IMR-90 (cell line): ENCODE data around the gene LINGO1. TPM values are rescaled to one million over a fixed set of nuclear protein-coding genes. Genes with fewer than 3 reads are reported as not detected.

Experiments used
- ATAC-seq: fragments of 200-7000 bp; cut with Tn5 transposase; 2 replicates; pipeline ENCODE4 v1.9.1; 2020; ENCODE audit warnings: low read depth, mild to moderate bottlenecking, moderate library complexity
- BruUV-seq: library from RNA; stranded (reverse); fragments of 400-500 nt; replicated peaks from 2 replicates; lab custom pipeline; 2021; lab: Mats Ljungman, UMichigan
- CTCF ChIA-PET: fragments of 300-600 bp; formaldehyde crosslinking; extraction: SDS; loops from one replicate; lab custom pipeline; 2021; ENCODE audit warnings: antibody characterized with exemption; lab: Yijun Ruan, JAX
- POLR2A ChIA-PET: fragments of 300-600 bp; sonication (Branson Sonifier 250); formaldehyde crosslinking; loops from one replicate; lab custom pipeline; 2022; ENCODE audit warnings: antibody characterized with exemption; ENCODE audit not compliant: unreplicated experiment; lab: Charles Lee
- DNase-seq: peaks from one replicate; pipeline ENCODE4 v3.0.0; 2013
- H2AFZ ChIP-seq: replicated peaks from 2 replicates; pipeline ENCODE3; 2013; ENCODE audit warnings: low read length, mild to moderate bottlenecking; ENCODE audit not compliant: poor library complexity
- H2AK5ac ChIP-seq: 2 replicates; pipeline ENCODE4 v1.6.1; 2013; ENCODE audit warnings: low read depth, low read length, inconsistent platforms
- H2AK9ac ChIP-seq: replicated peaks from 2 replicates; pipeline ENCODE3; 2013; ENCODE audit warnings: mild to moderate bottlenecking, low read depth, low read length, moderate library complexity; ENCODE audit not compliant: poor library complexity
- H2BK120ac ChIP-seq: 2 replicates; pipeline ENCODE4 v1.6.1; 2013; ENCODE audit warnings: low read depth, low read length, inconsistent platforms
- H2BK15ac ChIP-seq: 3 replicates; pipeline ENCODE4 v1.6.1; 2013; ENCODE audit warnings: low read depth, low read length, inconsistent platforms
- H2BK20ac ChIP-seq: 2 replicates; pipeline ENCODE4 v1.6.1; 2013; ENCODE audit warnings: low read depth, mild to moderate bottlenecking, inconsistent platforms, low read length, moderate library complexity
- H2BK5ac ChIP-seq: 2 replicates; pipeline ENCODE4 v1.6.1; 2013; ENCODE audit warnings: mild to moderate bottlenecking, low read depth, low read length, inconsistent platforms; ENCODE audit not compliant: poor library complexity, severe bottlenecking
- H3K14ac ChIP-seq: replicated peaks from 2 replicates; pipeline ENCODE4 v1.6.1; 2013; ENCODE audit warnings: low read depth, low read length, inconsistent platforms
- H3K18ac ChIP-seq: 2 replicates; pipeline ENCODE4 v1.6.1; 2013; ENCODE audit warnings: low read depth, low read length, control low read depth
- H3K23ac ChIP-seq: 2 replicates; pipeline ENCODE4 v1.6.1; 2013; ENCODE audit warnings: low read depth, low read length, inconsistent platforms
- H3K27ac ChIP-seq: 2 replicates; pipeline ENCODE4 v1.5.1; 2013; ENCODE audit warnings: mild to moderate bottlenecking, control low read depth, low read length; ENCODE audit not compliant: insufficient read depth
- H3K27me3 ChIP-seq: 2 replicates; pipeline ENCODE4 v1.6.1; 2013; ENCODE audit warnings: low read length; ENCODE audit not compliant: control insufficient read depth, insufficient read depth
- H3K36me3 ChIP-seq: 2 replicates; pipeline ENCODE4 v1.6.1; 2013; ENCODE audit warnings: low read length, mixed read lengths; ENCODE audit not compliant: control insufficient read depth, insufficient read depth
- H3K4ac ChIP-seq: 2 replicates; pipeline ENCODE4 v1.6.1; 2013; ENCODE audit warnings: low read depth, low read length, inconsistent platforms
- H3K4me1 ChIP-seq: 2 replicates; pipeline ENCODE4 v1.6.1; 2013; ENCODE audit warnings: low read length, mixed read lengths; ENCODE audit not compliant: control insufficient read depth, insufficient read depth
- H3K4me2 ChIP-seq: 2 replicates; pipeline ENCODE4 v1.6.1; 2013; ENCODE audit warnings: low read depth, mild to moderate bottlenecking, control low read depth, low read length, moderate library complexity
- H3K4me3 ChIP-seq: 2 replicates; pipeline ENCODE4 v1.5.1; 2013; ENCODE audit warnings: low read depth, mild to moderate bottlenecking, control low read depth, low read length, moderate library complexity; ENCODE audit not compliant: insufficient read depth
- H3K56ac ChIP-seq: 2 replicates; pipeline ENCODE4 v1.6.1; 2013; ENCODE audit warnings: low read length, inconsistent platforms; ENCODE audit not compliant: insufficient read depth; ENCODE audit errors: extremely low read depth
- H3K79me1 ChIP-seq, 2 experiments: 2 replicates each; pipeline ENCODE4 v1.6.1; 2013; ENCODE audit warnings: low read length in 2 of 2, inconsistent platforms in 1 of 2, low read depth in 1 of 2
- H3K9ac ChIP-seq: 2 replicates; pipeline ENCODE4 v1.6.1; 2013; ENCODE audit warnings: low read depth, low read length, control low read depth
- H3K9me1 ChIP-seq: 2 replicates; pipeline ENCODE4 v1.6.1; 2013; ENCODE audit warnings: low read length, inconsistent platforms; ENCODE audit not compliant: insufficient read depth
- H3K9me3 ChIP-seq: 2 replicates; pipeline ENCODE4 v1.6.1; 2013; ENCODE audit warnings: low read length; ENCODE audit not compliant: control insufficient read depth, insufficient read depth
- H4K20me1 ChIP-seq: 2 replicates; pipeline ENCODE4 v1.6.1; 2013; ENCODE audit warnings: low read length, inconsistent platforms; ENCODE audit not compliant: insufficient read depth
- H4K5ac ChIP-seq: 2 replicates; pipeline ENCODE4 v1.6.1; 2013; ENCODE audit warnings: mild to moderate bottlenecking, low read depth, low read length, control low read depth
- H4K8ac ChIP-seq, 2 experiments: 2 replicates each; pipeline ENCODE4 v1.6.1; 2013; ENCODE audit warnings: low read depth in 2 of 2, low read length in 2 of 2, control low read depth in 1 of 2, inconsistent platforms in 1 of 2
- H4K91ac ChIP-seq: 2 replicates; pipeline ENCODE4 v1.6.1; 2013; ENCODE audit warnings: low read depth, low read length, inconsistent platforms; ENCODE audit not compliant: insufficient read depth
- BHLHE40 ChIP-seq: fragments of 150-350 bp; IDR thresholded peaks from 2 replicates; pipeline ENCODE4 v1.6.1; 2016; ENCODE audit warnings: mild to moderate bottlenecking, low read depth, low read length
- CEBPB ChIP-seq: IDR thresholded peaks from 2 replicates; pipeline ENCODE4 v1.6.1; 2012; ENCODE audit warnings: low read depth, low read length, improper control_type of control experiment
- CHD1 ChIP-seq: IDR thresholded peaks from 2 replicates; pipeline ENCODE4 v1.6.1; 2012; ENCODE audit warnings: low read depth, low read length, improper control_type of control experiment
- CTCF ChIP-seq: conservative IDR thresholded peaks from 2 replicates; pipeline ENCODE4 v1.5.1; 2012; ENCODE audit warnings: mild to moderate bottlenecking, low read depth, low read length, improper control_type of control experiment
- ELK1 ChIP-seq: fragments of 150-350 bp; IDR thresholded peaks from 2 replicates; pipeline ENCODE4 v1.6.1; 2016; ENCODE audit warnings: low read depth, mild to moderate bottlenecking, low read length, moderate library complexity, borderline replicate concordance
- FOS ChIP-seq: fragments of 150-350 bp; IDR thresholded peaks from 2 replicates; pipeline ENCODE4 v1.6.1; 2016; ENCODE audit warnings: low read depth, low read length
- MAFK ChIP-seq: IDR thresholded peaks from 2 replicates; pipeline ENCODE4 v1.6.1; 2012; ENCODE audit warnings: low read depth, low read length, improper control_type of control experiment
- MAZ ChIP-seq: IDR thresholded peaks from 2 replicates; pipeline ENCODE4 v1.6.1; 2012; ENCODE audit warnings: low read depth, mild to moderate bottlenecking, low read length, improper control_type of control experiment, moderate library complexity, borderline replicate concordance
- MXI1 ChIP-seq: IDR thresholded peaks from 2 replicates; pipeline ENCODE4 v1.6.1; 2012; ENCODE audit warnings: low read depth, mild to moderate bottlenecking, low read length, moderate library complexity, borderline replicate concordance
- NFE2L2 ChIP-seq: fragments of 150-350 bp; IDR thresholded peaks from 2 replicates; pipeline ENCODE4 v1.6.1; 2016; ENCODE audit warnings: low read depth, mild to moderate bottlenecking, low read length
- POLR2A ChIP-seq: IDR thresholded peaks from 2 replicates; pipeline ENCODE4 v1.6.1; 2012; ENCODE audit warnings: mild to moderate bottlenecking, low read depth, low read length
- RAD21 ChIP-seq: IDR thresholded peaks from 2 replicates; pipeline ENCODE4 v1.6.1; 2012; ENCODE audit warnings: low read length, improper control_type of control experiment
- RCOR1 ChIP-seq: IDR thresholded peaks from 2 replicates; pipeline ENCODE4 v1.6.1; 2012; ENCODE audit warnings: mild to moderate bottlenecking, low read length, improper control_type of control experiment; ENCODE audit not compliant: insufficient replicate concordance
- RFX5 ChIP-seq: IDR thresholded peaks from 2 replicates; pipeline ENCODE4 v1.8.0; 2012; ENCODE audit warnings: low read depth, mild to moderate bottlenecking, low read length, moderate library complexity
- SMC3 ChIP-seq: fragments of 150-350 bp; IDR thresholded peaks from 2 replicates; pipeline ENCODE4 v1.6.1; 2016; ENCODE audit warnings: low read depth, mild to moderate bottlenecking, antibody characterized with exemption, low read length, moderate library complexity
- USF2 ChIP-seq: fragments of 150-350 bp; IDR thresholded peaks from 2 replicates; pipeline ENCODE4 v1.6.1; 2017; ENCODE audit warnings: mild to moderate bottlenecking, antibody characterized with exemption, low read length, low read depth
- WGBS, 2 experiments: methylation state at CpG; one replicate each; pipeline versions ENCODE4 v1.1.5 to v1.1.7; 2013; ENCODE audit warnings: missing lambda C conversion rate in 2 of 2; ENCODE audit not compliant: insufficient read length in 1 of 2; ENCODE audit errors: extremely low coverage in 2 of 2; 5-methylcytosine and 5-hydroxymethylcytosine counted together
- dilution Hi-C: fragments of 300-500 bp; cut with HindIII; formaldehyde crosslinking; loops from one replicate; pipeline ENCODE4 v1.14.3; 2018; ENCODE audit warnings: low sequenced_read_pairs; ENCODE audit not compliant: unreplicated experiment
- in situ Hi-C: fragments of 300-500 bp; cut with MboI; formaldehyde crosslinking; loops from 3 replicates; pipeline ENCODE4 v1.14.3; 2019; ENCODE audit warnings: low sequenced_read_pairs, inconsistent platforms, mixed read lengths
- intact Hi-C: fragments of 100-400 bp; cut with micrococcal nuclease; formaldehyde crosslinking; loops from 2 replicates; pipeline ENCODE4 v1.10.0; 2022
- polyA plus RNA-seq, 3 experiments: library from polyadenylated mRNA; depleted of rRNA; stranded (reverse); fragments of >200 nt; gene quantifications; 2 replicates each; pipeline ENCODE4 v1.2.3, GENCODE V29; 2012; ENCODE audit warnings: low replicate concordance in 1 of 3
- total RNA-seq: library from RNA; depleted of rRNA; stranded (reverse); fragments of >200 nt; gene quantifications from 2 replicates; pipeline ENCODE4 v1.2.3, GENCODE V29; 2012

Gene LINGO1
- total and polyA plus RNA-seq, 2 of the 4 experiments (the other 2 are of a cell fraction) = 0.05 TPM; not detected in 1

- no peak overlapping the region for H3K23ac ChIP-seq
- H3K27me3 ChIP-seq = peaks cover 63% of the 10 kb centered on the region
- ChIA-PET POLR2A (no interaction called here), CTCF (no interaction called here)
- in situ Hi-C loops (no loop called here), intact Hi-C loops (no loop called here), dilution Hi-C loops (no loop called here)
- H3K36me3 ChIP-seq = no peaks in the 10 kb centered on the region
- H2AK9ac ChIP-seq = no peak overlapping the region
- no peak overlapping the region for H3K27ac ChIP-seq
- H3K4me3 ChIP-seq = no peak overlapping the region
- H3K18ac ChIP-seq = no peak overlapping the region
- TF ChIP-seq CHD1 (no peak), USF2 (no peak), NFE2L2 (no peak), RFX5 (no peak), MAFK (no peak), FOS (no peak), SMC3 (no peak), CTCF (no peak), CEBPB (no peak), POLR2A (no peak), ELK1 (no peak), BHLHE40 (no peak), RCOR1 (no peak), RAD21 (no peak), MXI1 (no peak), MAZ (no peak)
- H3K4me1 ChIP-seq = no peaks in the 10 kb centered on the region
- H4K5ac ChIP-seq = no peak overlapping the region
- no TSS peak for BruUV-seq
- no peak overlapping the region for H2BK5ac ChIP-seq
- H4K8ac ChIP-seq = no peak overlapping the region
- H3K79me1 ChIP-seq = no peaks in the 10 kb centered on the region
- DNase-seq (no peak), ATAC-seq (no peak)
- H3K9ac ChIP-seq = no peak overlapping the region
- WGBS, 2 experiments = 53% methylated on average over 3 of the region's 7 CpGs; no CpG with 5 or more reads in 1 of the 2 experiments
- H2AK5ac ChIP-seq = no peak overlapping the region
- H2BK15ac ChIP-seq = no peak overlapping the region
- no peaks in the 10 kb centered on the region for H4K20me1 ChIP-seq
- no peak overlapping the region for H2BK20ac ChIP-seq
- H4K91ac ChIP-seq = no peak overlapping the region
- no peak overlapping the region for H3K56ac ChIP-seq
- no peak overlapping the region for H2AFZ ChIP-seq
- H3K4me2 ChIP-seq = no peak overlapping the region
- no peak overlapping the region for H2BK120ac ChIP-seq
- H3K9me3 ChIP-seq = peaks cover 4% of the 10 kb centered on the region
- H3K4ac ChIP-seq = no peak overlapping the region
- no peak overlapping the region for H3K14ac ChIP-seq
- no peaks in the 10 kb centered on the region for H3K9me1 ChIP-seq
Observed at GRCh38 chr15:77674327-77674726, 41.6 kb upstream of the LINGO1 start.
